Ishikawa (cell line): ENCODE results near the gene RAB1B.

Experiments
- CEBPB ChIP-seq: IDR thresholded peaks from 2 replicates; pipeline ENCODE4 v1.6.1; 2012
- CREB1 ChIP-seq: IDR thresholded peaks from 2 replicates; pipeline ENCODE4 v1.6.1; 2012; ENCODE audit warnings: low read depth
- EGR1 ChIP-seq: IDR thresholded peaks from 2 replicates; pipeline ENCODE4 v1.6.1; 2012
- EP300 ChIP-seq: IDR thresholded peaks from 2 replicates; pipeline ENCODE4 v1.6.1; 2012; ENCODE audit warnings: borderline replicate concordance
- FOXM1 ChIP-seq: IDR thresholded peaks from 2 replicates; pipeline ENCODE4 v1.6.1; 2012; ENCODE audit warnings: low read depth, borderline replicate concordance
- MAX ChIP-seq: IDR thresholded peaks from 2 replicates; pipeline ENCODE4 v1.6.1; 2012
- NFIC ChIP-seq: IDR thresholded peaks from 2 replicates; pipeline ENCODE4 v1.6.1; 2012
- RAD21 ChIP-seq: IDR thresholded peaks from 2 replicates; pipeline ENCODE4 v1.6.1; 2012; ENCODE audit warnings: low read depth
- REST ChIP-seq: IDR thresholded peaks from 2 replicates; pipeline ENCODE4 v1.6.1; 2012; ENCODE audit warnings: low read depth, mild to moderate bottlenecking
- TAF1 ChIP-seq: IDR thresholded peaks from 2 replicates; pipeline ENCODE4 v1.6.1; 2012; ENCODE audit warnings: low read depth, mild to moderate bottlenecking
- TCF12 ChIP-seq: IDR thresholded peaks from 2 replicates; pipeline ENCODE4 v1.6.1; 2012; ENCODE audit warnings: low read depth
- TEAD4 ChIP-seq: IDR thresholded peaks from 2 replicates; pipeline ENCODE4 v1.6.1; 2012
- USF1 ChIP-seq: IDR thresholded peaks from 2 replicates; pipeline ENCODE4 v1.6.1; 2012
- YY1 ChIP-seq: IDR thresholded peaks from 2 replicates; pipeline ENCODE4 v1.6.1; 2012; ENCODE audit warnings: low read depth
- ZBTB7A ChIP-seq: IDR thresholded peaks from 2 replicates; pipeline ENCODE4 v1.6.1; 2012; ENCODE audit warnings: low read depth

The RAB1B gene

GRCh38 chr11:66261578-66261977 is 6.9 kb upstream of the RAB1B start:
- TF ChIP-seq ZBTB7A, result no peak
- TF ChIP-seq TCF12, result no peak
- TF ChIP-seq CEBPB, result no peak
- no peak for TF ChIP-seq MAX
- TF ChIP-seq TAF1, result no peak
- no peak for TF ChIP-seq FOXM1
- no peak for TF ChIP-seq EGR1
- TF ChIP-seq REST, result no peak
- no peak for TF ChIP-seq USF1
- no peak for TF ChIP-seq NFIC
- no peak for TF ChIP-seq TEAD4
- TF ChIP-seq YY1, result no peak
- TF ChIP-seq RAD21, result no peak
- no peak for TF ChIP-seq CREB1
- no peak for TF ChIP-seq EP300

GRCh38 chr11:66262191-66262590 is 6.2 kb upstream of the RAB1B start:
- TF ChIP-seq NFIC (no peak), ZBTB7A (no peak), TCF12 (no peak), TEAD4 (no peak), RAD21 (no peak), EP300 (no peak)

- TF ChIP-seq FOXM1, result no peak
Measured at GRCh38 chr11:66262696-66263095, 5.7 kb upstream of the RAB1B start.

GRCh38 chr11:66263231-66263630 is 5.2 kb upstream of the RAB1B start:
- no peak for TF ChIP-seq MAX
- no peak for TF ChIP-seq EGR1
- no peak for TF ChIP-seq CREB1
- no peak for TF ChIP-seq FOXM1
- no peak for TF ChIP-seq TAF1

GRCh38 chr11:66263785-66264184 is 4.7 kb upstream of the RAB1B start:
- no peak for TF ChIP-seq TAF1
- no peak for TF ChIP-seq EGR1
- no peak for TF ChIP-seq ZBTB7A
- no peak for TF ChIP-seq MAX
- no peak for TF ChIP-seq EP300

GRCh38 chr11:66264383-66264782 is 4.1 kb upstream of the RAB1B start:
- TF ChIP-seq NFIC (no peak), TCF12 (no peak), CREB1 (no peak), REST (no peak), TEAD4 (no peak), CEBPB (no peak), TAF1 (no peak), MAX (no peak), FOXM1 (no peak), YY1 (no peak)

GRCh38 chr11:66264914-66265313 is 3.5 kb upstream of the RAB1B start:
- TF ChIP-seq YY1, result no peak
- TF ChIP-seq RAD21, result 0 out of 2 replicates have a peak, but pooled peaks have one; percentile 7
- no peak for TF ChIP-seq REST
